GM12878 (cell line): Measurements from ENCODE around the gene OAF. TPM values are rescaled to one million over a fixed set of nuclear protein-coding genes. Genes with fewer than 3 reads are reported as not detected.

Source experiments
- ATAC-seq: fragments of 200-7000 bp; cut with Tn5 transposase; 3 replicates; pipeline ENCODE4 v1.9.1; 2020; ENCODE audit warnings: mild to moderate bottlenecking, moderate library complexity
- BruUV-seq: library from RNA; stranded (reverse); fragments of 400-500 nt; replicated peaks from 2 replicates; lab custom pipeline; 2021; lab: Mats Ljungman, UMichigan
- CTCF ChIA-PET: fragments of 300-600 bp; sonication (Branson Sonifier 250); formaldehyde crosslinking; extraction: SDS; loops from one replicate; lab custom pipeline; 2021; ENCODE audit warnings: inconsistent platforms; lab: Yijun Ruan, JAX
- POLR2A ChIA-PET: fragments of 350-600 bp; formaldehyde crosslinking; extraction: SDS; loops from one replicate; lab custom pipeline; 2021; ENCODE audit warnings: inconsistent platforms; lab: Charles Lee
- RAD21 ChIA-PET: fragments of 300-600 bp; sonication (Branson Sonifier 250); formaldehyde crosslinking; loops from one replicate; lab custom pipeline; 2023; ENCODE audit warnings: antibody characterized with exemption; ENCODE audit not compliant: unreplicated experiment; lab: Charles Lee
- SMC1A ChIA-PET: fragments of 300-600 bp; sonication (Branson Sonifier 250); formaldehyde crosslinking; loops from one replicate; lab custom pipeline; 2023; ENCODE audit not compliant: unreplicated experiment, uncharacterized antibody; lab: Charles Lee
- DNase-seq: peaks from one replicate; pipeline ENCODE4 v3.0.0-alpha.2; 2011; ENCODE audit warnings: low read depth, low spot score
- FAIRE-seq: peaks from 3 replicates; lab custom pipeline; 2011; peaks lifted over from hg19 to GRCh38; lab: Jason Lieb, UNC
- H2AFZ ChIP-seq: 2 replicates; pipeline ENCODE4 v1.6.0; 2011; ENCODE audit warnings: low read depth, low read length, control low read depth; ENCODE audit not compliant: control insufficient read depth
- H3K27ac ChIP-seq: 2 replicates; pipeline ENCODE4 v1.5.1; 2011; ENCODE audit warnings: control low read depth; ENCODE audit not compliant: control insufficient read depth, insufficient read depth
- H3K27me3 ChIP-seq, 2 experiments: replicated peaks in 1 of 2; 2 replicates each; pipeline versions ENCODE4 v1.6.0 to v1.6.1; 2011; ENCODE audit warnings: low read length in 1 of 2; ENCODE audit not compliant: control insufficient read depth in 2 of 2, insufficient read depth in 2 of 2
- H3K36me3 ChIP-seq, 2 experiments: 2 replicates each; pipeline ENCODE4 v1.5.1; 2011; ENCODE audit warnings: low read length in 1 of 2; ENCODE audit not compliant: control insufficient read depth in 2 of 2, insufficient read depth in 2 of 2
- H3K4me1 ChIP-seq: 2 replicates; pipeline ENCODE4 v1.6.1; 2011; ENCODE audit warnings: mild to moderate bottlenecking, low read length, moderate library complexity, mixed read lengths; ENCODE audit not compliant: control insufficient read depth, insufficient read depth
- H3K4me2 ChIP-seq: 2 replicates; pipeline ENCODE4 v1.6.0; 2011; ENCODE audit warnings: control low read depth; ENCODE audit not compliant: control insufficient read depth, insufficient read depth
- H3K4me3 ChIP-seq: fragments of 200-600 bp; sonication (generic); 2 replicates; pipeline ENCODE4 v1.5.1; 2016
- H3K79me2 ChIP-seq: 2 replicates; pipeline ENCODE4 v1.6.0; 2011; ENCODE audit warnings: low read length; ENCODE audit not compliant: control insufficient read depth, insufficient read depth
- H3K9ac ChIP-seq: 2 replicates; pipeline ENCODE4 v1.8.0; 2011; ENCODE audit warnings: low read length, control low read depth, mixed read lengths; ENCODE audit not compliant: control insufficient read depth, insufficient read depth
- H3K9me3 ChIP-seq: replicated peaks from 3 replicates; pipeline ENCODE4 v1.5.1; 2011; ENCODE audit warnings: mild to moderate bottlenecking, low read length; ENCODE audit not compliant: control insufficient read depth, insufficient read depth
- H4K20me1 ChIP-seq: 2 replicates; pipeline ENCODE4 v1.6.0; 2011; ENCODE audit not compliant: control insufficient read depth, insufficient read depth
- BHLHE40 ChIP-seq, 2 experiments: fragments of 450-650 bp in 1 of 2; IDR thresholded peaks; 2 replicates each; pipeline ENCODE4 v1.6.1; 2011 to 2017; ENCODE audit warnings: low read depth in 2 of 2, borderline replicate concordance in 1 of 2, improper control_type of control experiment in 1 of 2, low read length in 1 of 2, mild to moderate bottlenecking in 1 of 2
- CREB1 ChIP-seq: IDR thresholded peaks from 2 replicates; pipeline ENCODE4 v1.6.1; 2012; ENCODE audit warnings: low read depth, mild to moderate bottlenecking, inconsistent platforms
- EZH2 ChIP-seq: IDR thresholded peaks from 2 replicates; pipeline ENCODE4 v1.6.1; 2012; ENCODE audit warnings: low read depth, mild to moderate bottlenecking, control low read depth, inconsistent platforms, low read length, borderline replicate concordance; ENCODE audit not compliant: control insufficient read depth
- HDAC2 ChIP-seq: fragments of 200-600 bp; sonication (generic); IDR thresholded peaks from 2 replicates; pipeline ENCODE4 v1.6.1; 2017
- HDGF ChIP-seq: fragments of 450-650 bp; IDR thresholded peaks from 2 replicates; pipeline ENCODE4 v1.6.1; 2016; ENCODE audit warnings: antibody characterized with exemption
- IRF4 ChIP-seq: IDR thresholded peaks from 2 replicates; pipeline ENCODE4 v1.6.1; 2011; ENCODE audit warnings: low read depth, low read length
- POU2F2 ChIP-seq: IDR thresholded peaks from 3 replicates; pipeline ENCODE4 v1.6.1; 2011; ENCODE audit warnings: low read depth, mild to moderate bottlenecking, low read length, borderline replicate concordance
- SMAD5 ChIP-seq: IDR thresholded peaks from 2 replicates; pipeline ENCODE4 v1.6.1; 2016; ENCODE audit warnings: antibody characterized with exemption, low read depth
- ZBED1 ChIP-seq: IDR thresholded peaks from 2 replicates; pipeline ENCODE4 v1.6.1; 2016; ENCODE audit warnings: borderline replicate concordance
- in situ Hi-C: fragments of 300-500 bp; cut with MboI; formaldehyde crosslinking; loops from 9 replicates; pipeline ENCODE4 v1.14.3; 2018; ENCODE audit warnings: mixed read lengths
- intact Hi-C: fragments of 100-400 bp; cut with micrococcal nuclease; formaldehyde crosslinking; loops from one replicate; pipeline ENCODE4 v1.14.2; 2022; ENCODE audit not compliant: unreplicated experiment
- polyA plus RNA-seq, 11 experiments: library from polyadenylated mRNA; depleted of rRNA in 4 of 11; unstranded in 6 of 11; stranded (reverse) in 5 of 11; fragments of >200 nt; fragmentation: Nextera tagmentation in 4 of 11; fragmentation: Illumina TruSeq in 1 of 11; extraction: Ambion mirVana in 4 of 11; extraction: Trizol in 1 of 11; gene quantifications; 1 replicate in 1 of 11; 2 replicates in 10 of 11; pipeline versions ENCODE4 v1.2.1 to v1.2.3, GENCODE V29; 2011 to 2016; ENCODE audit warnings: inconsistent platforms in 2 of 11, missing spikeins in 2 of 11, low read depth in 1 of 11
- total RNA-seq, 4 experiments: library from RNA; depleted of rRNA in 3 of 4; stranded (reverse); fragments of >200 nt in 3 of 4; fragmentation: Illumina TruSeq in 1 of 4; extraction: Trizol in 1 of 4; gene quantifications; 2 replicates each; pipeline versions ENCODE4 v1.2.1 to v1.2.3, GENCODE V29; 2013 to 2021
- TF ChIP-seq, protein P1 (sequence below): fragments of 150-350 bp; IDR thresholded peaks from 2 replicates; pipeline ENCODE4 v1.6.1; 2016; ENCODE audit warnings: low read depth, low read length
- TF ChIP-seq, protein P2 (sequence below): IDR thresholded peaks from 2 replicates; pipeline ENCODE4 v1.6.1; 2011; ENCODE audit warnings: low read depth, mild to moderate bottlenecking, low read length, moderate library complexity, borderline replicate concordance; ENCODE audit errors: extremely low read depth

The OAF gene
- total and polyA plus RNA-seq, 10 of the 15 experiments (the other 5 are each of a cell fraction or from before 2014, with no cell fraction given): 0.10 to 4.7 (median 1.1) TPM

DNA sequence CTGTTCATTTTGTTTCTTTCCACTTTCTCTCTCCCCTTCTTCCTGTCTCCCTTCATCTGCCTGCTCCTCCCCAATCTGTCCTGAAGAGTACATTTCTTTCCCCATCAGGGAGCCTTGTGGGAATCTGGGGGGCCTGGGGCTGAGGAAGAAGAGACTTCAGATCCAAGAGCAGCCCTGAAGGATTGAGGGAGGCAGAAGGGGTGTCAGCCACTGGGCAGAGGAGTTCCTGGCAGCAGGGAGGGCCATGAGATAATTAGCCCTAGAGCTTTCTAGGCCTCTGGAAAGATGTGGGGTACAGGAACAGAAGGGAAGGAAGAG lies 24.4 kb upstream of the OAF start:
- POLR2A ChIA-PET: no interaction called here
- SMC1A ChIA-PET: no interaction called here

More for the DNA sequence above, 24.4 kb upstream of the OAF start:
- H4K20me1 ChIP-seq: no peaks in the 10 kb centered on the region
- TF ChIP-seq, protein P1, sequence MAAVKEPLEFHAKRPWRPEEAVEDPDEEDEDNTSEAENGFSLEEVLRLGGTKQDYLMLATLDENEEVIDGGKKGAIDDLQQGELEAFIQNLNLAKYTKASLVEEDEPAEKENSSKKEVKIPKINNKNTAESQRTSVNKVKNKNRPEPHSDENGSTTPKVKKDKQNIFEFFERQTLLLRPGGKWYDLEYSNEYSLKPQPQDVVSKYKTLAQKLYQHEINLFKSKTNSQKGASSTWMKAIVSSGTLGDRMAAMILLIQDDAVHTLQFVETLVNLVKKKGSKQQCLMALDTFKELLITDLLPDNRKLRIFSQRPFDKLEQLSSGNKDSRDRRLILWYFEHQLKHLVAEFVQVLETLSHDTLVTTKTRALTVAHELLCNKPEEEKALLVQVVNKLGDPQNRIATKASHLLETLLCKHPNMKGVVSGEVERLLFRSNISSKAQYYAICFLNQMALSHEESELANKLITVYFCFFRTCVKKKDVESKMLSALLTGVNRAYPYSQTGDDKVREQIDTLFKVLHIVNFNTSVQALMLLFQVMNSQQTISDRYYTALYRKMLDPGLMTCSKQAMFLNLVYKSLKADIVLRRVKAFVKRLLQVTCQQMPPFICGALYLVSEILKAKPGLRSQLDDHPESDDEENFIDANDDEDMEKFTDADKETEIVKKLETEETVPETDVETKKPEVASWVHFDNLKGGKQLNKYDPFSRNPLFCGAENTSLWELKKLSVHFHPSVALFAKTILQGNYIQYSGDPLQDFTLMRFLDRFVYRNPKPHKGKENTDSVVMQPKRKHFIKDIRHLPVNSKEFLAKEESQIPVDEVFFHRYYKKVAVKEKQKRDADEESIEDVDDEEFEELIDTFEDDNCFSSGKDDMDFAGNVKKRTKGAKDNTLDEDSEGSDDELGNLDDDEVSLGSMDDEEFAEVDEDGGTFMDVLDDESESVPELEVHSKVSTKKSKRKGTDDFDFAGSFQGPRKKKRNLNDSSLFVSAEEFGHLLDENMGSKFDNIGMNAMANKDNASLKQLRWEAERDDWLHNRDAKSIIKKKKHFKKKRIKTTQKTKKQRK: no peak
- TF ChIP-seq IRF4 (no peak), HDAC2 (no peak), SMAD5 (no peak), BHLHE40 (IDR thresholded peaks at IDR 0.05; ENCODE audit: borderline replicate concordance in 1 of 2, low read depth in 2 of 2, low read length in 1 of 2) (no peak), POU2F2 (no peak), HDGF (no peak), EZH2 (no peak), CREB1 (no peak), ZBED1 (no peak)
- TF ChIP-seq, protein P2, sequence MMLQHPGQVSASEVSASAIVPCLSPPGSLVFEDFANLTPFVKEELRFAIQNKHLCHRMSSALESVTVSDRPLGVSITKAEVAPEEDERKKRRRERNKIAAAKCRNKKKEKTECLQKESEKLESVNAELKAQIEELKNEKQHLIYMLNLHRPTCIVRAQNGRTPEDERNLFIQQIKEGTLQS: no peak
- H3K27me3 ChIP-seq: no peaks in the 10 kb centered on the region; a peak in 3 of 4 replicates
- H3K9me3 ChIP-seq: no peaks in the 10 kb centered on the region
- no peaks in the 10 kb centered on the region for H3K36me3 ChIP-seq
- no peaks in the 10 kb centered on the region for H3K79me2 ChIP-seq
- no peak overlapping the region for H3K4me3 ChIP-seq
- H3K4me2 ChIP-seq: no peak overlapping the region
- peaks cover 8% of the 10 kb centered on the region for H3K4me1 ChIP-seq
- H3K9ac ChIP-seq: no peak overlapping the region
- CTCF ChIA-PET: interaction anchor here (0.6 to 1.9 kb wide), 4 partner anchors 9 to 114 kb away, joined by 3 to 4 read pairs (median 3); no protein-coding TSS in a partner anchor
- RAD21 ChIA-PET: no interaction called here
- ATAC-seq: no peak
- FAIRE-seq: no peak
- in situ Hi-C loops (no loop called here), intact Hi-C loops (no loop called here)
- no TSS peak for BruUV-seq
- no peak overlapping the region for H2AFZ ChIP-seq
- H3K27ac ChIP-seq: no peak overlapping the region
- no peak for DNase-seq
